H9 (cell line): ENCODE measurements around the gene TRABD2B. TPM values are rescaled to one million over a fixed set of nuclear protein-coding genes. Genes with fewer than 3 reads are reported as not detected.

Experiments used
- DNase-seq: peaks from one replicate; pipeline ENCODE4 v3.0.0-alpha.2; 2017
- H2AFZ ChIP-seq: one replicate; pipeline ENCODE4 v1.6.1; 2013; ENCODE audit warnings: mild to moderate bottlenecking, low read length, control low read depth, moderate library complexity
- H2AK5ac ChIP-seq: 2 replicates; pipeline ENCODE4 v1.6.1; 2013; ENCODE audit warnings: low read length, control low read depth, mixed read lengths; ENCODE audit not compliant: insufficient read length
- H2BK120ac ChIP-seq: one replicate; pipeline ENCODE4 v1.6.1; 2013; ENCODE audit warnings: low read depth, mild to moderate bottlenecking, low read length, control low read depth, inconsistent platforms; ENCODE audit not compliant: poor library complexity, severe bottlenecking
- H2BK12ac ChIP-seq: 2 replicates; pipeline ENCODE4 v1.6.1; 2013; ENCODE audit warnings: low read length, control low read depth, mixed read lengths, low read depth; ENCODE audit not compliant: insufficient read length
- H2BK15ac ChIP-seq: 2 replicates; pipeline ENCODE4 v1.6.1; 2013; ENCODE audit warnings: low read depth, low read length, control low read depth
- H2BK20ac ChIP-seq: one replicate; pipeline ENCODE4 v1.6.1; 2013; ENCODE audit warnings: low read depth, mild to moderate bottlenecking, low read length, control low read depth, inconsistent platforms; ENCODE audit not compliant: poor library complexity, severe bottlenecking
- H2BK5ac ChIP-seq: 2 replicates; pipeline ENCODE4 v1.6.1; 2013; ENCODE audit warnings: low read length, control low read depth, mixed read lengths; ENCODE audit not compliant: insufficient read length
- H3K14ac ChIP-seq: 2 replicates; pipeline ENCODE4 v1.6.1; 2013; ENCODE audit warnings: low read length, control low read depth; ENCODE audit not compliant: insufficient read depth
- H3K18ac ChIP-seq: 2 replicates; pipeline ENCODE4 v1.6.1; 2013; ENCODE audit warnings: low read depth, mild to moderate bottlenecking, mixed read lengths, low read length, control low read depth; ENCODE audit not compliant: insufficient read length
- H3K23ac ChIP-seq: 2 replicates; pipeline ENCODE4 v1.6.1; 2013; ENCODE audit warnings: low read length, control low read depth, mixed read lengths, low read depth; ENCODE audit not compliant: insufficient read length
- H3K23me2 ChIP-seq: 2 replicates; pipeline ENCODE4 v1.6.1; 2013; ENCODE audit warnings: low read depth, mild to moderate bottlenecking, mixed read lengths, low read length, control low read depth; ENCODE audit not compliant: insufficient read length, poor library complexity, severe bottlenecking
- H3K27ac ChIP-seq: 2 replicates; pipeline ENCODE4 v1.5.1; 2013; ENCODE audit warnings: low read length, control low read depth, mixed read lengths, low read depth; ENCODE audit not compliant: insufficient read length
- H3K27me3 ChIP-seq: 2 replicates; pipeline ENCODE4 v1.6.1; 2013; ENCODE audit warnings: low read length, control low read depth, inconsistent platforms; ENCODE audit not compliant: insufficient read depth
- H3K4ac ChIP-seq: 2 replicates; pipeline ENCODE4 v1.6.1; 2013; ENCODE audit warnings: low read depth, mild to moderate bottlenecking, control low read depth, inconsistent platforms, low read length, moderate library complexity
- H3K4me1 ChIP-seq: 2 replicates; pipeline ENCODE4 v1.6.1; 2013; ENCODE audit warnings: low read length, control low read depth, inconsistent platforms; ENCODE audit not compliant: insufficient read depth
- H3K4me2 ChIP-seq: 2 replicates; pipeline ENCODE4 v1.6.1; 2013; ENCODE audit warnings: low read length, control low read depth, mixed read lengths; ENCODE audit not compliant: insufficient read length, insufficient read depth
- H3K56ac ChIP-seq: 2 replicates; pipeline ENCODE4 v1.6.1; 2013; ENCODE audit warnings: low read depth, mild to moderate bottlenecking, mixed read lengths, low read length, control low read depth; ENCODE audit not compliant: insufficient read length
- H3K79me1 ChIP-seq: 2 replicates; pipeline ENCODE4 v1.6.1; 2013; ENCODE audit warnings: low read depth, mild to moderate bottlenecking, moderate library complexity, low read length, control low read depth, inconsistent platforms; ENCODE audit not compliant: insufficient read depth, poor library complexity, severe bottlenecking
- H3K79me2 ChIP-seq: 2 replicates; pipeline ENCODE4 v1.6.1; 2013; ENCODE audit warnings: low read length, control low read depth, inconsistent platforms; ENCODE audit not compliant: insufficient read depth
- H3K9ac ChIP-seq: 2 replicates; pipeline ENCODE4 v1.6.1; 2013; ENCODE audit warnings: low read length, control low read depth, mixed read lengths; ENCODE audit not compliant: insufficient read length; ENCODE audit errors: extremely low read depth
- H3K9me3 ChIP-seq: one replicate; pipeline ENCODE4 v1.6.1; 2013; ENCODE audit warnings: low read depth, low read length, inconsistent platforms; ENCODE audit not compliant: control insufficient read depth
- H3T11ph ChIP-seq: one replicate; pipeline ENCODE4 v1.6.1; 2013; ENCODE audit warnings: mild to moderate bottlenecking, low read length, control low read depth, inconsistent platforms
- H4K20me1 ChIP-seq: one replicate; pipeline ENCODE4 v1.6.1; 2013; ENCODE audit not compliant: control insufficient read depth, insufficient read length, insufficient read depth
- H4K5ac ChIP-seq: 2 replicates; pipeline ENCODE4 v1.6.1; 2013; ENCODE audit warnings: low read depth, mild to moderate bottlenecking, mixed read lengths, low read length, control low read depth; ENCODE audit not compliant: insufficient read length
- H4K8ac ChIP-seq: replicated peaks from 2 replicates; pipeline ENCODE4 v1.6.1; 2013; ENCODE audit warnings: low read length, control low read depth, mixed read lengths, low read depth; ENCODE audit not compliant: insufficient read length
- H4K91ac ChIP-seq: 2 replicates; pipeline ENCODE4 v1.6.1; 2013; ENCODE audit warnings: low read depth, mild to moderate bottlenecking, moderate library complexity, mixed read lengths, low read length, control low read depth; ENCODE audit not compliant: insufficient read length
- H3K27ac Mint-ChIP-seq, 3 experiments: 2 replicates in 2 of 3; 3 replicates in 1 of 3; pipeline ENCODE4 v1.8.0; 2020 to 2021; ENCODE audit warnings: mixed read lengths in 3 of 3, mild to moderate bottlenecking in 1 of 3, moderate library complexity in 1 of 3
- H3K27me3 Mint-ChIP-seq: 2 replicates; pipeline ENCODE4 v1.8.0; 2021; ENCODE audit warnings: low read depth, mild to moderate bottlenecking, moderate library complexity, mixed read lengths
- H3K36me3 Mint-ChIP-seq, 3 experiments: 2 replicates in 2 of 3; 3 replicates in 1 of 3; pipeline ENCODE4 v1.8.0; 2020 to 2021; ENCODE audit warnings: low read depth in 3 of 3, mixed read lengths in 3 of 3; ENCODE audit not compliant: insufficient read depth in 1 of 3
- H3K4me1 Mint-ChIP-seq, 2 experiments: 2 replicates each; pipeline ENCODE4 v1.8.0; 2020; ENCODE audit warnings: mixed read lengths in 2 of 2
- H3K4me3 Mint-ChIP-seq, 2 experiments: 2 replicates in 1 of 2; 3 replicates in 1 of 2; pipeline ENCODE4 v1.8.0; 2020 to 2021; ENCODE audit warnings: mild to moderate bottlenecking in 2 of 2, mixed read lengths in 2 of 2, moderate library complexity in 1 of 2
- H3K9me3 Mint-ChIP-seq, 2 experiments: 2 replicates in 1 of 2; 3 replicates in 1 of 2; pipeline ENCODE4 v1.8.0; 2020; ENCODE audit warnings: mild to moderate bottlenecking in 2 of 2, mixed read lengths in 2 of 2, moderate library complexity in 1 of 2
- CTCF ChIP-seq: fragments of 200-600 bp; sonication (generic); conservative IDR thresholded peaks from 3 replicates; pipeline ENCODE4 v1.8.0; 2021; ENCODE audit warnings: antibody characterized with exemption, mild to moderate bottlenecking
- WGBS: extraction: QIAGEN DNeasy Blood & Tissue Kit; methylation state at CpG from one replicate; pipeline ENCODE4 v1.1.7; 2013; ENCODE audit warnings: missing lambda C conversion rate, low lambda C conversion rate, mixed read lengths; ENCODE audit not compliant: insufficient read length; ENCODE audit errors: extremely low coverage; 5-methylcytosine and 5-hydroxymethylcytosine counted together
- total RNA-seq: library from RNA; stranded (reverse); gene quantifications from 2 replicates; pipeline ENCODE4 v1.2.1, GENCODE V29; 2021

TRABD2B gene
- total RNA-seq, 1 experiment from 2014 or later: 2.3 TPM

DNA sequence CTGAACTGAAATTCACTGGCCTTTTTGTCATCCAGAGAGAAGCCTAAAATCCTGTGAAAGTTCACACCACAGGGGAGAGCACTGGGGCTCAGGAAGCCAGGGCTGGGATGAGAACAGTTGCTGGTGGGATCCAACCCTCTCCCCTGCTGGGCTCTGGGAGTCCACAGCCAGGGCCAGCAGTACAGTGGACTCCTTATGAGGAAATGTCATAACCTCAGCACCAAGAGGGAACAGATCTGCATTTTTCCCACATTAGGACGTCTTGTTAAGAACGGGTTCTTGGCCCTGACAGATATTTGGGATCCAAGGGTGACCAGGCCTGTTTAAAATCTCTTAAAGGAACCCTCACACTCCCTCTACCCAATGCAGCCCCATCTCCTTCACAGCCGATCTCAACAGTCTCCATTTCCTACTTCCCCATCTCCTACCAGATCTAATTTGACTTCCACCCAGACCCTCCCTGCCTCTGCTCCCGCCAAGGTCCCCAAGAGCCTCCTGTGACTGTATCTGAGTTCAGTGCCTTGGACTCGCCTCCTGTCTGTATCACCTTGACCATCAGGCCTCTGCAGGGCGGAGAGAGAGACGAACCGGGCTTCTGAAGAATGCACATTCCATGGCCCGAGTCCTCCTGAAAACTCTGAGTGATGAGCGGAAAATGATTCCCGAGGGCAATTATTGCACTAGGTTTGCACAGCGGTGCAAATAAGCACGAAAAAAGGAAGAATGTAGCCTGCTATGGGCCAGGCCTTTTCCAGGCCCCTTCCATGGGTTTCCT is 159.9 kb downstream of the TRABD2B start:
- Histone ChIP-seq H3K56ac (no peak overlapping the region), H2BK15ac (no peak overlapping the region), H3K23ac (no peak overlapping the region), H3K27ac (no peak overlapping the region), H3T11ph (no peak overlapping the region), H4K5ac (no peak overlapping the region), H3K14ac (no peak overlapping the region), H3K4ac (no peak overlapping the region), H2BK20ac (no peak overlapping the region), H4K91ac (no peak overlapping the region), H3K23me2 (no peaks in the 10 kb centered on the region), H2AK5ac (no peak overlapping the region), H3K9me3 (no peaks in the 10 kb centered on the region), H3K4me1 (peaks cover 3% of the 10 kb centered on the region), H2BK5ac (no peak overlapping the region), H4K8ac (no peak overlapping the region), H3K79me2 (no peaks in the 10 kb centered on the region), H3K4me2 (no peak overlapping the region), H2BK120ac (no peak overlapping the region), H4K20me1 (no peaks in the 10 kb centered on the region), H3K18ac (no peak overlapping the region), H3K27me3 (no peaks in the 10 kb centered on the region), H2AFZ (no peak overlapping the region), H2BK12ac (no peak overlapping the region), H3K9ac (no peak overlapping the region), H3K79me1 (no peaks in the 10 kb centered on the region)
- no CpG with 5 or more reads among the region's 13 CpGs for WGBS
- no peak for DNase-seq
- Mint-ChIP-seq H3K4me1 (peaks cover 15 to 19% of the 10 kb centered on the region in 2 experiments), H3K27ac (peak overlapping the region in 1 of 3 experiments; percentile 15; a peak in 1 of 7 replicates), H3K27me3 (peaks cover 4% of the 10 kb centered on the region), H3K4me3 (no peak overlapping the region), H3K36me3 (peaks cover 0 to 3% (median 0%) of the 10 kb centered on the region in 3 experiments; a peak in 2 of 7 replicates), H3K9me3 (peaks cover 5 to 6% of the 10 kb centered on the region in 2 experiments; a peak in 4 of 5 replicates)
- TF ChIP-seq CTCF: no peak
